DOHH2 (cell line): Measurements from ENCODE around the gene MYO5A.
"Not testable (repeated sequence)": the region's sequence is repeated elsewhere in the genome, so short reads cannot be mapped to it uniquely, and the experiment has no call there.

ENCODE experiments used
- H3F3A ChIP-seq: fragments of 200-600 bp; sonication (generic), shearing (Covaris generic); 2 replicates; pipeline ENCODE4 v1.6.0; 2016; ENCODE audit warnings: antibody characterized with exemption, mild to moderate bottlenecking; ENCODE audit not compliant: control insufficient read depth, insufficient read depth
- H3K27ac ChIP-seq: fragments of 200-600 bp; sonication (generic); 2 replicates; pipeline ENCODE4 v1.5.1; 2014; ENCODE audit warnings: low read depth, mild to moderate bottlenecking, low read length, moderate library complexity
- H3K27me3 ChIP-seq: fragments of 200-600 bp; sonication (generic); 2 replicates; pipeline ENCODE4 v1.6.1; 2014; ENCODE audit warnings: mild to moderate bottlenecking, low read length, mixed read lengths; ENCODE audit not compliant: control insufficient read depth
- H3K36me3 ChIP-seq: fragments of 200-600 bp; sonication (generic); 2 replicates; pipeline ENCODE4 v1.6.1; 2014; ENCODE audit warnings: mild to moderate bottlenecking, low read length, moderate library complexity, mixed read lengths; ENCODE audit not compliant: control insufficient read depth
- H3K4me1 ChIP-seq: fragments of 200-600 bp; sonication (generic); 2 replicates; pipeline ENCODE4 v1.6.1; 2014; ENCODE audit warnings: mild to moderate bottlenecking, low read length, mixed read lengths; ENCODE audit not compliant: control insufficient read depth
- H3K4me2 ChIP-seq: fragments of 200-600 bp; sonication (generic); 2 replicates; pipeline ENCODE4 v1.6.0; 2014; ENCODE audit warnings: mild to moderate bottlenecking, low read length, moderate library complexity
- H3K4me3 ChIP-seq: fragments of 200-600 bp; sonication (generic); 2 replicates; pipeline ENCODE4 v1.5.1; 2014; ENCODE audit warnings: mild to moderate bottlenecking, low read length, mixed read lengths
- H3K79me2 ChIP-seq: fragments of 200-600 bp; sonication (generic); 2 replicates; pipeline ENCODE4 v1.6.1; 2014; ENCODE audit warnings: mild to moderate bottlenecking, low read length, mixed read lengths; ENCODE audit not compliant: control insufficient read depth
- H3K9me2 ChIP-seq: fragments of 200-600 bp; sonication (generic); replicated peaks from 2 replicates; pipeline ENCODE4 v1.6.1; 2014; ENCODE audit warnings: mild to moderate bottlenecking, low read length, mixed read lengths; ENCODE audit not compliant: control insufficient read depth
- H3K9me3 ChIP-seq: fragments of 200-600 bp; sonication (generic); 2 replicates; pipeline ENCODE4 v1.6.1; 2014; ENCODE audit warnings: antibody characterized with exemption, low read length, mixed read lengths; ENCODE audit not compliant: control insufficient read depth, insufficient read depth
- H4K20me1 ChIP-seq: fragments of 200-600 bp; sonication (generic); 2 replicates; pipeline ENCODE4 v1.6.0; 2014; ENCODE audit warnings: low read depth, mild to moderate bottlenecking, antibody characterized with exemption, low read length, moderate library complexity; ENCODE audit not compliant: control insufficient read depth, insufficient read depth
- EZH2phosphoT487 ChIP-seq: fragments of 200-600 bp; sonication (generic); IDR thresholded peaks from 2 replicates; pipeline ENCODE4 v1.6.1; 2017; ENCODE audit warnings: borderline replicate concordance, mild to moderate bottlenecking, antibody characterized with exemption, low read length, moderate library complexity, mixed read lengths
- TF ChIP-seq, protein P1 (sequence below): fragments of 200-600 bp; sonication (generic); IDR thresholded peaks from one replicate; pipeline ENCODE4 v1.5.1; 2014; ENCODE audit warnings: antibody characterized with exemption, mild to moderate bottlenecking, low read depth, low read length; ENCODE audit not compliant: poor library complexity, severe bottlenecking

Gene MYO5A

DNA sequence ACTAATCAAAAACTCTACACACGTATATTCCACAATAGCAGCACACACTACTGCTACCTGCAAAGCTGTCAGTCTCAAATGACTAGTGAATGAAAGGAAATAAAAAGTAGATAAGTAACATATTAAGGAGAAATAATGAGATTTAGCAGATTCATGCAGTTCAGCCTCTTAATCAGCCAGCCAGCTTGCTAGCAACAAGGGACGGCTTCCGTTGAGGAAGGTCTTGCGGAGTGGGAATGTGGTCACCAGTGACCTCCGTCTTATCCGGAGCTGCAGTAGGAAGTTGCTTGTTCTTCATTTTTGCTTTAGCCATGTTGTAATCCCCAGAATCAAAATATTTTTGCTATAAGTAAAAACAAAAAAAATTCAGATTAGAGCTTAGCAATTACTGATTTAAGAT is 23.1 kb upstream of the MYO5A start:
- Histone ChIP-seq H4K20me1 (0 out of 2 replicates have a peak, but pooled peaks cover 4% of the 10 kb centered on the region), H3F3A (peaks cover 13% of the 10 kb centered on the region; the same call in 1 of the 2 replicates), H3K36me3 (peaks cover 90% of the 10 kb centered on the region), H3K9me3 (no peaks in the 10 kb centered on the region), H3K79me2 (peaks cover 42% of the 10 kb centered on the region), H3K27ac (no peak overlapping the region), H3K27me3 (no peaks in the 10 kb centered on the region), H3K4me2 (no peak overlapping the region), H3K4me3 (no peak overlapping the region), H3K4me1 (peaks cover 25% of the 10 kb centered on the region), H3K9me2 (no peaks in the 10 kb centered on the region)
- no peak for TF ChIP-seq EZH2phosphoT487
- TF ChIP-seq, protein P1, sequence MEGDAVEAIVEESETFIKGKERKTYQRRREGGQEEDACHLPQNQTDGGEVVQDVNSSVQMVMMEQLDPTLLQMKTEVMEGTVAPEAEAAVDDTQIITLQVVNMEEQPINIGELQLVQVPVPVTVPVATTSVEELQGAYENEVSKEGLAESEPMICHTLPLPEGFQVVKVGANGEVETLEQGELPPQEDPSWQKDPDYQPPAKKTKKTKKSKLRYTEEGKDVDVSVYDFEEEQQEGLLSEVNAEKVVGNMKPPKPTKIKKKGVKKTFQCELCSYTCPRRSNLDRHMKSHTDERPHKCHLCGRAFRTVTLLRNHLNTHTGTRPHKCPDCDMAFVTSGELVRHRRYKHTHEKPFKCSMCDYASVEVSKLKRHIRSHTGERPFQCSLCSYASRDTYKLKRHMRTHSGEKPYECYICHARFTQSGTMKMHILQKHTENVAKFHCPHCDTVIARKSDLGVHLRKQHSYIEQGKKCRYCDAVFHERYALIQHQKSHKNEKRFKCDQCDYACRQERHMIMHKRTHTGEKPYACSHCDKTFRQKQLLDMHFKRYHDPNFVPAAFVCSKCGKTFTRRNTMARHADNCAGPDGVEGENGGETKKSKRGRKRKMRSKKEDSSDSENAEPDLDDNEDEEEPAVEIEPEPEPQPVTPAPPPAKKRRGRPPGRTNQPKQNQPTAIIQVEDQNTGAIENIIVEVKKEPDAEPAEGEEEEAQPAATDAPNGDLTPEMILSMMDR, result no peak

DNA sequence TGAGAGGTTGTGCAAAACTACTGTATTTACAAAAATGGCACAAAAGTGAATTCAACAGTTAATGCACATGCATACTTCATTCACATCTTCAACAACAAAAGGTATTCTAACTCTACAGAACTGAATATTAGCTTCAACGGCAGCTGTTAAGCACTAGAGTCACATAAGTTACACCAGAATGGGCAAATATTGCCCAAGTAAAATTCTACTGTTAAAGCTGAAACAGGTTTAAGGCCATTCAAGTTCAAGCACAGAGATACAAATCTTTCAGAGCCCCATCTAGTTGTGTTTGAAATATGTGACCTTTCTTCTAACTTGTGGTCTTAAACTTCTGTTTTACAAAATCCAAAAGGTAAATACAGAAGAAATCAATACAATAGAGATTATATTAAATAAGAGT is 22.5 kb upstream of the MYO5A start:
- H3K4me3 ChIP-seq, H3K4me2 ChIP-seq, H3K27ac ChIP-seq, H3K27me3 ChIP-seq, H4K20me1 ChIP-seq, H3K9me3 ChIP-seq, H3K9me2 ChIP-seq: not testable (repeated sequence)
- H3K4me1 ChIP-seq, result peaks cover 19% of the 10 kb centered on the region
- H3K36me3 ChIP-seq, result peaks cover 90% of the 10 kb centered on the region
- peaks cover 13% of the 10 kb centered on the region; the same call in 1 of the 2 replicates for H3F3A ChIP-seq
- peaks cover 37% of the 10 kb centered on the region for H3K79me2 ChIP-seq

DNA sequence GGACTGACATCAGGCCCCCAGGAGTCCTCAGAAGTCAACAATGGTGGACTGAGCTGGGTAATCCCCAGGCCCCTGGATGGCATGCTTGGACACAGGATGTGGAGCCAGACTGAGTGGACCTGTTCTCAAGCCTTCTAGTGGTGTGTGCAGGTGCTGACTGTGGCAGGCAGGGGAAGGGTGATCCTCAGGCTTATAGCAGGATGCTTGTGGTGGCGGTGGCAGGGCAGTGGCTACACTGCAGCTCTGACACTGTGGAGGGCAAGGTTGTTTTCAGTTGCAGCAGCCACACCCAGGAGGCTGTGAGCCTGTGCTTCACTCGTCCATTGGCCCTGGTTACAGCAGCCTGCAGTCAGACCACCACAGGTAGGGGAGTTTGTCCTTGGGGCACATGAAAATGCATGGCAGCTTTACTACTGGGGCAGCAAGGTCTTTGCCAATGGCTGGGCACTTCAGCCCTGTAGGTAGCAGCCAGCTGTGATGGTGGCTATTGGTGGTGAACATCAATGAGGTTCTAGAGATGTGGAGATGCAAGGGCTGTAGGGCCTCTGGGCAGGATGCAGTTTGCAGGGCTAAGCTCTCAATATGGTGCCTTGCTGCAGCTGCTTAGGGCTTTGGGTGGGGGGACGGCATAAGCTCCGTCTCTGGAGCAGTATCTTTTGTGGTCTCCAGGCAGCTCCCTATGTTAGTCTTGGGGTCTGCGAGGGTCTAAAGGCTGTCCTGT is 17.5 kb upstream of the MYO5A start:
- no peaks in the 10 kb centered on the region for H3K9me2 ChIP-seq
- peaks cover 19% of the 10 kb centered on the region for H3F3A ChIP-seq
- no peak for TF ChIP-seq EZH2phosphoT487
- TF ChIP-seq, protein P1, result no peak
- H3K36me3 ChIP-seq, result peaks cover 45% of the 10 kb centered on the region
- no peaks in the 10 kb centered on the region for H4K20me1 ChIP-seq
- no peak overlapping the region for H3K27ac ChIP-seq
- no peaks in the 10 kb centered on the region for H3K27me3 ChIP-seq
- no peaks in the 10 kb centered on the region for H3K4me1 ChIP-seq
- H3K9me3 ChIP-seq, result no peaks in the 10 kb centered on the region
- H3K4me2 ChIP-seq, result no peak overlapping the region
- H3K79me2 ChIP-seq, result no peaks in the 10 kb centered on the region
- no peak overlapping the region for H3K4me3 ChIP-seq

DNA sequence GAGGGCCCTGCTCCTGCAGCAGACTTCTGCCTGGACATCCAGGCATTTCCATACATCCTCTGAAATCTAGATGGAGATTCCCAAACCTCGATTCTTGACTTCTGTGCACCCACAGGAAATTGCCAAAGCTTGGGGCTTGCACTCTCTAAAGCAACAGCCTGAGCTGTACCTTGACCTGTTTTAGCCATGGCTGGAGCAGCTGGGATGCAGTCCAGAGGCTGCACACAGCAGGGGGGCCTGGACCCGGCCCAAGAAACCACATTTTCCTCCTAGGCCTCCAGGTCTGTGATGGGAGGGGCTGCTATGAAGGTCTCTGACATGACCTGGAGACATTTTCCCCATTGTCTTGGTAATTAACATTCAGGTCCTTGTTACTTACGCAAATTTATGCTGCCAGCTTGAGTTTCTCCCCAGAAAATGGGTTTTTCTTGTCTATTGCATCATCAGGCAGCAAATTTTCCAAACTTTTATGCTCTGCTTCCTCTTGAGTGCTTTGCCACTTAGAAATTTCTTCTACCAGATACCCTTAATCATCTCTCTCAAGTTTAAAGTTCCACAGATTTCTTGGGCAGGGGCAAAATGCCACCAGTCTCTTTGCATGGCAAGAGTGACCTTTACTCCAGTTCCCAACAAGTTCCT is 11.8 kb upstream of the MYO5A start:
- Histone ChIP-seq H3K36me3 (no peaks in the 10 kb centered on the region), H3F3A (peaks cover 9% of the 10 kb centered on the region; the same call in 1 of the 2 replicates), H3K4me1 (no peaks in the 10 kb centered on the region), H3K27ac (no peak overlapping the region), H4K20me1 (no peaks in the 10 kb centered on the region), H3K9me3 (no peaks in the 10 kb centered on the region), H3K4me2 (no peak overlapping the region), H3K9me2 (no peaks in the 10 kb centered on the region), H3K4me3 (no peak overlapping the region), H3K79me2 (no peaks in the 10 kb centered on the region), H3K27me3 (no peaks in the 10 kb centered on the region)
- no peak for TF ChIP-seq EZH2phosphoT487
- TF ChIP-seq, protein P1, result no peak
